GM12878 (cell line): ENCODE measurements around the gene NOC2L. TPM values are rescaled to one million over a fixed set of nuclear protein-coding genes. Genes with fewer than 3 reads are reported as not detected.

Experiments used
- ATAC-seq: fragments of 200-7000 bp; cut with Tn5 transposase; 3 replicates; pipeline ENCODE4 v1.9.1; 2020; ENCODE audit warnings: mild to moderate bottlenecking, moderate library complexity
- BruUV-seq: library from RNA; stranded (reverse); fragments of 400-500 nt; replicated peaks from 2 replicates; lab custom pipeline; 2021; lab: Mats Ljungman, UMichigan
- CTCF ChIA-PET: fragments of 300-600 bp; sonication (Branson Sonifier 250); formaldehyde crosslinking; extraction: SDS; loops from one replicate; lab custom pipeline; 2021; ENCODE audit warnings: inconsistent platforms; lab: Yijun Ruan, JAX
- POLR2A ChIA-PET: fragments of 350-600 bp; formaldehyde crosslinking; extraction: SDS; loops from one replicate; lab custom pipeline; 2021; ENCODE audit warnings: inconsistent platforms; lab: Charles Lee
- RAD21 ChIA-PET: fragments of 300-600 bp; sonication (Branson Sonifier 250); formaldehyde crosslinking; loops from one replicate; lab custom pipeline; 2023; ENCODE audit warnings: antibody characterized with exemption; ENCODE audit not compliant: unreplicated experiment; lab: Charles Lee
- SMC1A ChIA-PET: fragments of 300-600 bp; sonication (Branson Sonifier 250); formaldehyde crosslinking; loops from one replicate; lab custom pipeline; 2023; ENCODE audit not compliant: unreplicated experiment, uncharacterized antibody; lab: Charles Lee
- DNase-seq: peaks from one replicate; pipeline ENCODE4 v3.0.0-alpha.2; 2011; ENCODE audit warnings: low read depth, low spot score
- FAIRE-seq: peaks from 3 replicates; lab custom pipeline; 2011; peaks lifted over from hg19 to GRCh38; lab: Jason Lieb, UNC
- H2AFZ ChIP-seq: 2 replicates; pipeline ENCODE4 v1.6.0; 2011; ENCODE audit warnings: low read depth, low read length, control low read depth; ENCODE audit not compliant: control insufficient read depth
- H3K27ac ChIP-seq: 2 replicates; pipeline ENCODE4 v1.5.1; 2011; ENCODE audit warnings: control low read depth; ENCODE audit not compliant: control insufficient read depth, insufficient read depth
- H3K27me3 ChIP-seq, 2 experiments: replicated peaks in 1 of 2; 2 replicates each; pipeline versions ENCODE4 v1.6.0 to v1.6.1; 2011; ENCODE audit warnings: low read length in 1 of 2; ENCODE audit not compliant: control insufficient read depth in 2 of 2, insufficient read depth in 2 of 2
- H3K36me3 ChIP-seq, 2 experiments: 2 replicates each; pipeline ENCODE4 v1.5.1; 2011; ENCODE audit warnings: low read length in 1 of 2; ENCODE audit not compliant: control insufficient read depth in 2 of 2, insufficient read depth in 2 of 2
- H3K4me1 ChIP-seq: 2 replicates; pipeline ENCODE4 v1.6.1; 2011; ENCODE audit warnings: mild to moderate bottlenecking, low read length, moderate library complexity, mixed read lengths; ENCODE audit not compliant: control insufficient read depth, insufficient read depth
- H3K4me2 ChIP-seq: 2 replicates; pipeline ENCODE4 v1.6.0; 2011; ENCODE audit warnings: control low read depth; ENCODE audit not compliant: control insufficient read depth, insufficient read depth
- H3K4me3 ChIP-seq: fragments of 200-600 bp; sonication (generic); 2 replicates; pipeline ENCODE4 v1.5.1; 2016
- H3K79me2 ChIP-seq: 2 replicates; pipeline ENCODE4 v1.6.0; 2011; ENCODE audit warnings: low read length; ENCODE audit not compliant: control insufficient read depth, insufficient read depth
- H3K9ac ChIP-seq: 2 replicates; pipeline ENCODE4 v1.8.0; 2011; ENCODE audit warnings: low read length, control low read depth, mixed read lengths; ENCODE audit not compliant: control insufficient read depth, insufficient read depth
- H3K9me3 ChIP-seq: replicated peaks from 3 replicates; pipeline ENCODE4 v1.5.1; 2011; ENCODE audit warnings: mild to moderate bottlenecking, low read length; ENCODE audit not compliant: control insufficient read depth, insufficient read depth
- H4K20me1 ChIP-seq: 2 replicates; pipeline ENCODE4 v1.6.0; 2011; ENCODE audit not compliant: control insufficient read depth, insufficient read depth
- CTCF ChIP-seq, 3 experiments: IDR thresholded peaks in 2 of 3; conservative IDR thresholded peaks in 1 of 3; 2 replicates each; pipeline ENCODE4 v1.5.1; 2011; ENCODE audit warnings: low read depth in 3 of 3, low read length in 3 of 3, mild to moderate bottlenecking in 3 of 3, control low read depth in 2 of 3, moderate library complexity in 2 of 3, inconsistent platforms in 1 of 3, mixed read lengths in 1 of 3; ENCODE audit not compliant: control insufficient read depth in 2 of 3, insufficient read depth in 1 of 3; ENCODE audit errors: extremely low read depth in 1 of 3
- CUX1 ChIP-seq: IDR thresholded peaks from 2 replicates; pipeline ENCODE4 v1.6.1; 2012; ENCODE audit warnings: improper control_type of control experiment, low read depth, low read length; ENCODE audit not compliant: insufficient replicate concordance
- IRF3 ChIP-seq: fragments of 450-650 bp; IDR thresholded peaks from 2 replicates; pipeline ENCODE4 v1.6.1; 2014; ENCODE audit warnings: mild to moderate bottlenecking
- KLF5 ChIP-seq: fragments of 450-650 bp; IDR thresholded peaks from 2 replicates; pipeline ENCODE4 v1.6.1; 2014; ENCODE audit warnings: mild to moderate bottlenecking; ENCODE audit not compliant: partially characterized antibody
- NRF1 ChIP-seq: conservative IDR thresholded peaks from 2 replicates; pipeline ENCODE4 v1.6.1; 2011; ENCODE audit warnings: mild to moderate bottlenecking, low read depth, low read length, improper control_type of control experiment
- POLR2AphosphoS2 ChIP-seq: IDR thresholded peaks from 2 replicates; pipeline ENCODE4 v1.6.1; 2011; ENCODE audit warnings: low read depth, mild to moderate bottlenecking, low read length, improper control_type of control experiment, moderate library complexity
- TARDBP ChIP-seq: IDR thresholded peaks from 2 replicates; pipeline ENCODE4 v1.6.1; 2016; ENCODE audit warnings: borderline replicate concordance
- ZBTB4 ChIP-seq: fragments of 450-650 bp; formaldehyde crosslinking; IDR thresholded peaks from 2 replicates; pipeline ENCODE4 v1.4.0; 2022; ENCODE audit warnings: mild to moderate bottlenecking, moderate library complexity
- WGBS: methylation state at CpG from one replicate; pipeline ENCODE4 v1.1.6; 2016; ENCODE audit warnings: low lambda C conversion rate; ENCODE audit not compliant: insufficient replicate concordance, insufficient coverage; ENCODE audit errors: missing lambda C conversion rate; 5-methylcytosine and 5-hydroxymethylcytosine counted together
- in situ Hi-C: fragments of 300-500 bp; cut with MboI; formaldehyde crosslinking; loops from 9 replicates; pipeline ENCODE4 v1.14.3; 2018; ENCODE audit warnings: mixed read lengths
- intact Hi-C: fragments of 100-400 bp; cut with micrococcal nuclease; formaldehyde crosslinking; loops from one replicate; pipeline ENCODE4 v1.14.2; 2022; ENCODE audit not compliant: unreplicated experiment
- polyA plus RNA-seq, 11 experiments: library from polyadenylated mRNA; depleted of rRNA in 4 of 11; unstranded in 6 of 11; stranded (reverse) in 5 of 11; fragments of >200 nt; fragmentation: Nextera tagmentation in 4 of 11; fragmentation: Illumina TruSeq in 1 of 11; extraction: Ambion mirVana in 4 of 11; extraction: Trizol in 1 of 11; gene quantifications; 1 replicate in 1 of 11; 2 replicates in 10 of 11; pipeline versions ENCODE4 v1.2.1 to v1.2.3, GENCODE V29; 2011 to 2016; ENCODE audit warnings: inconsistent platforms in 2 of 11, missing spikeins in 2 of 11, low read depth in 1 of 11
- total RNA-seq, 4 experiments: library from RNA; depleted of rRNA in 3 of 4; stranded (reverse); fragments of >200 nt in 3 of 4; fragmentation: Illumina TruSeq in 1 of 4; extraction: Trizol in 1 of 4; gene quantifications; 2 replicates each; pipeline versions ENCODE4 v1.2.1 to v1.2.3, GENCODE V29; 2013 to 2021
- TF ChIP-seq, protein P1 (sequence below): IDR thresholded peaks from 2 replicates; pipeline ENCODE4 v1.6.1; 2011; ENCODE audit warnings: mild to moderate bottlenecking, low read depth, low read length, moderate library complexity; ENCODE audit not compliant: insufficient replicate concordance

NOC2L gene
- total and polyA plus RNA-seq, 10 of the 15 experiments (the other 5 are each of a cell fraction or from before 2014, with no cell fraction given): 1.3 to 171 (median 64.3) TPM

DNA sequence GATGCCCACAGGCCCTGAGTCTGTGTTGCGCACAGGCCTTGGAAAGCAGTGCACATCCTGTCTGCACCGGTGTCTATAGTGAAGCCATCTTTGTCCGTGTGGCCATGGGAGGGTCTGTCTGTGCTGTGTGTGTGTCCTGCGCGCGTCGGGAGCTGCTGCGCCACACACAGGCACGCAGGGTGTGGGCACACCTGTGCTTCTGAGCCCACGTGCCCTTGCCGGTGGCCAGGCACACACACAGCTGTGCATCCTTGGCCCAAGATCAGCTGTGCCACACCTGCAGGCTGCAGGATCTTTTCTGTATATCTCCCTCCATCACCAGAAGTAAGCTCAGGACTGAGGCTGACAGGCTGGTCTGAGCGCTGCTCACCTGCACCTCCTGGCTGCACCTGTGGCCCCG, 38.5 kb downstream of the NOC2L start:
- in situ Hi-C loops: no loop called here
- RAD21 ChIA-PET: no interaction called here
- H3K9me3 ChIP-seq: no peaks in the 10 kb centered on the region
- TF ChIP-seq CTCF (IDR thresholded peaks at IDR 0.05 in 2 of 3, conservative IDR thresholded peaks at IDR 0.05 in 1 of 3; ENCODE audit: control insufficient read depth in 2 of 3, extremely low read depth in 1 of 3, insufficient read depth in 1 of 3, low read depth in 3 of 3, low read length in 3 of 3) (no peak), TARDBP (no peak), NRF1 (no peak), CUX1 (no peak), ZBTB4 (CRISPR knock-in tag) (no peak), POLR2AphosphoS2 (no peak), IRF3 (no peak), KLF5 (no peak)
- TF ChIP-seq, protein P1, sequence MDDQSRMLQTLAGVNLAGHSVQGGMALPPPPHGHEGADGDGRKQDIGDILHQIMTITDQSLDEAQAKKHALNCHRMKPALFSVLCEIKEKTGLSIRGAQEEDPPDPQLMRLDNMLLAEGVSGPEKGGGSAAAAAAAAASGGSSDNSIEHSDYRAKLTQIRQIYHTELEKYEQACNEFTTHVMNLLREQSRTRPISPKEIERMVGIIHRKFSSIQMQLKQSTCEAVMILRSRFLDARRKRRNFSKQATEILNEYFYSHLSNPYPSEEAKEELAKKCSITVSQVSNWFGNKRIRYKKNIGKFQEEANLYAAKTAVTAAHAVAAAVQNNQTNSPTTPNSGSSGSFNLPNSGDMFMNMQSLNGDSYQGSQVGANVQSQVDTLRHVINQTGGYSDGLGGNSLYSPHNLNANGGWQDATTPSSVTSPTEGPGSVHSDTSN: no peak

More for the DNA sequence above, 38.5 kb downstream of the NOC2L start:
- no peaks in the 10 kb centered on the region for H3K36me3 ChIP-seq
- intact Hi-C loops: no loop called here
- CTCF ChIA-PET: interaction anchor here (1.3 kb wide), 1 partner anchor 16 kb away, joined by 3 read pairs; no protein-coding TSS in a partner anchor
- no peak overlapping the region for H3K9ac ChIP-seq
- peak; percentile 6; the same call in 1 of the 3 replicates for ATAC-seq
- WGBS: 8% methylated on average over 13 of the region's 13 CpGs
- H3K27me3 ChIP-seq: peaks cover 9 to 16% of the 10 kb centered on the region in 2 experiments
- no peak for DNase-seq
- H3K79me2 ChIP-seq: no peaks in the 10 kb centered on the region
- SMC1A ChIA-PET: no interaction called here
- POLR2A ChIA-PET: no interaction called here
- H3K4me1 ChIP-seq: no peaks in the 10 kb centered on the region
- no peak for FAIRE-seq
- no peak overlapping the region for H3K4me2 ChIP-seq
- BruUV-seq: no TSS peak
- no peak overlapping the region for H2AFZ ChIP-seq
- H4K20me1 ChIP-seq: no peaks in the 10 kb centered on the region; the same call in none of the 2 replicates
- H3K27ac ChIP-seq: no peak overlapping the region
- no peak overlapping the region for H3K4me3 ChIP-seq
